SK-N-SH (cell line): Measurements from ENCODE around the gene NCF2. TPM values are rescaled to one million over a fixed set of nuclear protein-coding genes. Genes with fewer than 3 reads are reported as not detected.

Source experiments
- CTCF ChIA-PET: fragments of 300-600, 350-600 bp; formaldehyde crosslinking; extraction: SDS; loops from one replicate; lab custom pipeline; 2021; lab: Yijun Ruan, JAX
- POLR2A ChIA-PET: fragments of 350-600 bp; sonication (Branson Sonifier 250); formaldehyde crosslinking; extraction: SDS; loops from one replicate; lab custom pipeline; 2020; ENCODE audit warnings: antibody characterized with exemption, inconsistent platforms; lab: Yijun Ruan, JAX
- DNase-seq: peaks from one replicate; pipeline ENCODE4 v3.0.0; 2012
- H2AFZ ChIP-seq: fragments of 200-600 bp; sonication (generic); 2 replicates; pipeline ENCODE4 v1.8.1; 2016; ENCODE audit warnings: antibody characterized with exemption, mild to moderate bottlenecking, low read depth
- H3F3A ChIP-seq: fragments of 200-600 bp; sonication (generic); replicated peaks from 2 replicates; pipeline ENCODE3; 2016; ENCODE audit warnings: antibody characterized with exemption, mild to moderate bottlenecking; ENCODE audit not compliant: insufficient read depth
- H3K27ac ChIP-seq, 2 experiments: fragments of 200-500 bp in 1 of 2; fragments of 200-600 bp in 1 of 2; sonication (Bioruptor generic) in 1 of 2; sonication (generic), shearing (Covaris generic) in 1 of 2; 2 replicates each; pipeline versions ENCODE4 v1.5.1 to v1.6.1; 2014 to 2016; ENCODE audit warnings: low read depth in 2 of 2, inconsistent platforms in 1 of 2, low read length in 1 of 2, mild to moderate bottlenecking in 1 of 2, mixed read lengths in 1 of 2
- H3K27me3 ChIP-seq: fragments of 200-600 bp; sonication (generic), shearing (Covaris generic); 2 replicates; pipeline ENCODE4 v1.6.1; 2016; ENCODE audit warnings: mixed run types; ENCODE audit not compliant: insufficient read depth
- H3K36me3 ChIP-seq, 2 experiments: fragments of 200-500 bp in 1 of 2; fragments of 200-600 bp in 1 of 2; sonication (Bioruptor generic) in 1 of 2; sonication (generic) in 1 of 2; replicated peaks in 1 of 2; 2 replicates each; pipeline versions ENCODE3 to v1.5.1; 2014 to 2016; ENCODE audit warnings: low read length in 1 of 2, mild to moderate bottlenecking in 1 of 2; ENCODE audit not compliant: insufficient read depth in 2 of 2, control insufficient read depth in 1 of 2
- H3K4me1 ChIP-seq, 2 experiments: fragments of 200-500 bp in 1 of 2; fragments of 200-600 bp in 1 of 2; sonication (Bioruptor generic) in 1 of 2; sonication (generic), shearing (Covaris generic) in 1 of 2; 2 replicates each; pipeline versions ENCODE4 v1.5.1 to v1.6.1; 2014 to 2016; ENCODE audit warnings: low read depth in 1 of 2, low read length in 1 of 2, mixed run types in 1 of 2; ENCODE audit not compliant: insufficient read depth in 2 of 2, control insufficient read depth in 1 of 2
- H3K4me2 ChIP-seq: fragments of 200-600 bp; sonication (generic), shearing (Covaris generic); 2 replicates; pipeline ENCODE4 v1.6.1; 2017; ENCODE audit warnings: mixed run types
- H3K4me3 ChIP-seq, 2 experiments: fragments of 200-500 bp in 1 of 2; fragments of 200-600 bp in 1 of 2; sonication (Bioruptor generic) in 1 of 2; sonication (generic), shearing (Covaris generic) in 1 of 2; 2 replicates each; pipeline versions ENCODE4 v1.5.1 to v1.8.1; 2014 to 2016; ENCODE audit warnings: low read depth in 2 of 2, inconsistent platforms in 1 of 2, low read length in 1 of 2, mild to moderate bottlenecking in 1 of 2, mixed read lengths in 1 of 2, moderate library complexity in 1 of 2
- H3K79me2 ChIP-seq: fragments of 200-600 bp; sonication (generic); 2 replicates; pipeline ENCODE4 v1.8.1; 2017; ENCODE audit warnings: mild to moderate bottlenecking; ENCODE audit not compliant: insufficient read depth
- H3K9ac ChIP-seq: fragments of 200-600 bp; sonication (generic); 2 replicates; pipeline ENCODE4 v1.6.1; 2017; ENCODE audit warnings: mixed run types
- H3K9me2 ChIP-seq: fragments of 200-600 bp; sonication (generic); 2 replicates; pipeline ENCODE4 v1.6.1; 2017; ENCODE audit warnings: mixed run types
- H3K9me3 ChIP-seq: fragments of 200-600 bp; sonication (generic); 2 replicates; pipeline ENCODE4 v1.6.1; 2017; ENCODE audit warnings: mixed run types, mild to moderate bottlenecking, moderate library complexity
- H4K20me1 ChIP-seq: fragments of 200-600 bp; sonication (generic); 2 replicates; pipeline ENCODE4 v1.6.1; 2017; ENCODE audit warnings: mild to moderate bottlenecking, mixed run types; ENCODE audit not compliant: insufficient read depth
- CHD2 ChIP-seq: fragments of 150-350 bp; IDR thresholded peaks from 2 replicates; pipeline ENCODE4 v1.6.1; 2018; ENCODE audit warnings: low read length; ENCODE audit not compliant: partially characterized antibody
- ELF1 ChIP-seq: IDR thresholded peaks from 2 replicates; pipeline ENCODE4 v1.4.0; 2012
- EP300 ChIP-seq, 2 experiments: IDR thresholded peaks; 2 replicates each; pipeline versions ENCODE4 v1.4.0 to v1.6.1; 2012; ENCODE audit warnings: borderline replicate concordance in 1 of 2, low read depth in 1 of 2, low read length in 1 of 2
- GATA2 ChIP-seq: sonication (generic); formaldehyde crosslinking; IDR thresholded peaks from 2 replicates; pipeline ENCODE4 v1.5.0; 2020; ENCODE audit warnings: mild to moderate bottlenecking, missing genetic modification reagents
- MEF2A ChIP-seq: IDR thresholded peaks from 2 replicates; pipeline ENCODE4 v1.4.0; 2012; ENCODE audit warnings: low read depth, borderline replicate concordance
- NFIC ChIP-seq: IDR thresholded peaks from 2 replicates; pipeline ENCODE4 v1.4.0; 2012; ENCODE audit warnings: borderline replicate concordance
- NRF1 ChIP-seq: IDR thresholded peaks from 2 replicates; pipeline ENCODE4 v1.6.1; 2012; ENCODE audit warnings: low read depth, mild to moderate bottlenecking, low read length
- POLR2AphosphoS5 ChIP-seq: IDR thresholded peaks from 2 replicates; pipeline ENCODE4 v1.6.1; 2012; ENCODE audit warnings: low read depth, low read length
- REST ChIP-seq: IDR thresholded peaks from 2 replicates; pipeline ENCODE4 v1.6.1; 2012; ENCODE audit warnings: mild to moderate bottlenecking, low read depth, low read length, moderate library complexity
- RFX5 ChIP-seq: IDR thresholded peaks from 2 replicates; pipeline ENCODE4 v1.6.1; 2012; ENCODE audit warnings: mild to moderate bottlenecking, improper control_type of control experiment, low read length
- RXRA ChIP-seq: IDR thresholded peaks from 2 replicates; pipeline ENCODE4 v1.4.0; 2012; ENCODE audit warnings: low read depth, mild to moderate bottlenecking, borderline replicate concordance
- SIN3A ChIP-seq: IDR thresholded peaks from 2 replicates; pipeline ENCODE4 v1.6.1; 2012; ENCODE audit warnings: low read depth, mild to moderate bottlenecking, low read length, moderate library complexity, borderline replicate concordance
- SMC3 ChIP-seq: IDR thresholded peaks from 2 replicates; pipeline ENCODE4 v1.6.1; 2012; ENCODE audit warnings: low read depth, low read length, improper control_type of control experiment
- TCF12 ChIP-seq: IDR thresholded peaks from 2 replicates; pipeline ENCODE4 v1.4.0; 2012
- TEAD4 ChIP-seq: IDR thresholded peaks from 2 replicates; pipeline ENCODE4 v1.4.0; 2012; ENCODE audit warnings: mild to moderate bottlenecking, borderline replicate concordance; ENCODE audit not compliant: insufficient read depth
- WGBS: methylation state at CpG from one replicate; pipeline ENCODE4 v1.1.6; 2017; ENCODE audit warnings: low lambda C conversion rate; 5-methylcytosine and 5-hydroxymethylcytosine counted together
- polyA plus RNA-seq, 3 experiments: library from polyadenylated mRNA; depleted of rRNA; stranded (reverse); fragments of >200 nt; gene quantifications; 2 replicates each; pipeline ENCODE4 v1.2.3, GENCODE V29; 2012
- TF ChIP-seq, protein P1 (sequence below): IDR thresholded peaks from 2 replicates; pipeline ENCODE4; 2012
- TF ChIP-seq, protein P2 (sequence below): IDR thresholded peaks from 2 replicates; pipeline ENCODE4 v1.4.0; 2012; ENCODE audit warnings: low read depth, borderline replicate concordance
- TF ChIP-seq, protein P3 (sequence below): fragments of 200-600 bp; sonication (generic); IDR thresholded peaks from 2 replicates; pipeline ENCODE4 v1.6.1; 2017; ENCODE audit warnings: antibody characterized with exemption, mild to moderate bottlenecking, moderate library complexity

NCF2 gene
- polyA plus RNA-seq, 1 of the 3 experiments (the other 2 are of a cell fraction) = 2.0 TPM

GRCh38 chr1:183584147-183584546 lies 6.1 kb downstream of the NCF2 start:
- 62% methylated on average over 5 of the region's 5 CpGs for WGBS
- DNase-seq = no peak
- TF ChIP-seq POLR2AphosphoS5 (no peak), REST (no peak), ELF1 (no peak), SIN3A (no peak), TEAD4 (no peak), RFX5 (no peak), GATA2 (no peak)
- TF ChIP-seq, protein P1, sequence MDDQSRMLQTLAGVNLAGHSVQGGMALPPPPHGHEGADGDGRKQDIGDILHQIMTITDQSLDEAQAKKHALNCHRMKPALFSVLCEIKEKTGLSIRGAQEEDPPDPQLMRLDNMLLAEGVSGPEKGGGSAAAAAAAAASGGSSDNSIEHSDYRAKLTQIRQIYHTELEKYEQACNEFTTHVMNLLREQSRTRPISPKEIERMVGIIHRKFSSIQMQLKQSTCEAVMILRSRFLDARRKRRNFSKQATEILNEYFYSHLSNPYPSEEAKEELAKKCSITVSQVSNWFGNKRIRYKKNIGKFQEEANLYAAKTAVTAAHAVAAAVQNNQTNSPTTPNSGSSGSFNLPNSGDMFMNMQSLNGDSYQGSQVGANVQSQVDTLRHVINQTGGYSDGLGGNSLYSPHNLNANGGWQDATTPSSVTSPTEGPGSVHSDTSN = no peak
- POLR2A ChIA-PET = no interaction called here
- no peak overlapping the region for H3K27ac ChIP-seq
- H3K4me3 ChIP-seq = no peak overlapping the region
- H3K36me3 ChIP-seq = no peaks in the 10 kb centered on the region
- no peak overlapping the region for H3K9ac ChIP-seq
- H3K27me3 ChIP-seq = no peaks in the 10 kb centered on the region
- no peak overlapping the region for H2AFZ ChIP-seq
- H3F3A ChIP-seq = no peaks in the 10 kb centered on the region
- H3K9me2 ChIP-seq = no peaks in the 10 kb centered on the region
- CTCF ChIA-PET = no interaction called here
- H3K9me3 ChIP-seq = no peaks in the 10 kb centered on the region
- H4K20me1 ChIP-seq = no peaks in the 10 kb centered on the region
- no peaks in the 10 kb centered on the region for H3K4me1 ChIP-seq
- no peak overlapping the region for H3K4me2 ChIP-seq
- no peaks in the 10 kb centered on the region for H3K79me2 ChIP-seq

- no peaks in the 10 kb centered on the region for H3K36me3 ChIP-seq
- H3F3A ChIP-seq = no peaks in the 10 kb centered on the region
- no peak for DNase-seq
- H3K9me3 ChIP-seq = no peaks in the 10 kb centered on the region
- H2AFZ ChIP-seq = no peak overlapping the region
- WGBS = 82% methylated on average over 6 of the region's 6 CpGs
- no peak overlapping the region for H3K9ac ChIP-seq
- H3K79me2 ChIP-seq = no peaks in the 10 kb centered on the region
- POLR2A ChIA-PET = no interaction called here
- H3K27me3 ChIP-seq = no peaks in the 10 kb centered on the region
- no peak overlapping the region for H3K27ac ChIP-seq
- no peak overlapping the region for H3K4me2 ChIP-seq
- no peak overlapping the region for H3K4me3 ChIP-seq
- H3K9me2 ChIP-seq = no peaks in the 10 kb centered on the region
- CTCF ChIA-PET = no interaction called here
- no peaks in the 10 kb centered on the region for H3K4me1 ChIP-seq
- H4K20me1 ChIP-seq = no peaks in the 10 kb centered on the region
- TF ChIP-seq, protein P2, sequence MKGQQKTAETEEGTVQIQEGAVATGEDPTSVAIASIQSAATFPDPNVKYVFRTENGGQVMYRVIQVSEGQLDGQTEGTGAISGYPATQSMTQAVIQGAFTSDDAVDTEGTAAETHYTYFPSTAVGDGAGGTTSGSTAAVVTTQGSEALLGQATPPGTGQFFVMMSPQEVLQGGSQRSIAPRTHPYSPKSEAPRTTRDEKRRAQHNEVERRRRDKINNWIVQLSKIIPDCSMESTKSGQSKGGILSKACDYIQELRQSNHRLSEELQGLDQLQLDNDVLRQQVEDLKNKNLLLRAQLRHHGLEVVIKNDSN = no peak
- no peak for TF ChIP-seq NRF1
- TF ChIP-seq TCF12 = no peak
- no peak for TF ChIP-seq EP300 (IDR thresholded peaks at IDR 0.05; ENCODE audit: borderline replicate concordance in 1 of 2, low read depth in 1 of 2, low read length in 1 of 2)
- TF ChIP-seq MEF2A = no peak
- TF ChIP-seq CHD2 = no peak
- TF ChIP-seq SIN3A = no peak
- TF ChIP-seq RXRA = no peak
- no peak for TF ChIP-seq SMC3
- TF ChIP-seq NFIC = no peak
- no peak for TF ChIP-seq REST
- TF ChIP-seq, protein P3, sequence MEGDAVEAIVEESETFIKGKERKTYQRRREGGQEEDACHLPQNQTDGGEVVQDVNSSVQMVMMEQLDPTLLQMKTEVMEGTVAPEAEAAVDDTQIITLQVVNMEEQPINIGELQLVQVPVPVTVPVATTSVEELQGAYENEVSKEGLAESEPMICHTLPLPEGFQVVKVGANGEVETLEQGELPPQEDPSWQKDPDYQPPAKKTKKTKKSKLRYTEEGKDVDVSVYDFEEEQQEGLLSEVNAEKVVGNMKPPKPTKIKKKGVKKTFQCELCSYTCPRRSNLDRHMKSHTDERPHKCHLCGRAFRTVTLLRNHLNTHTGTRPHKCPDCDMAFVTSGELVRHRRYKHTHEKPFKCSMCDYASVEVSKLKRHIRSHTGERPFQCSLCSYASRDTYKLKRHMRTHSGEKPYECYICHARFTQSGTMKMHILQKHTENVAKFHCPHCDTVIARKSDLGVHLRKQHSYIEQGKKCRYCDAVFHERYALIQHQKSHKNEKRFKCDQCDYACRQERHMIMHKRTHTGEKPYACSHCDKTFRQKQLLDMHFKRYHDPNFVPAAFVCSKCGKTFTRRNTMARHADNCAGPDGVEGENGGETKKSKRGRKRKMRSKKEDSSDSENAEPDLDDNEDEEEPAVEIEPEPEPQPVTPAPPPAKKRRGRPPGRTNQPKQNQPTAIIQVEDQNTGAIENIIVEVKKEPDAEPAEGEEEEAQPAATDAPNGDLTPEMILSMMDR = no peak
Measured at GRCh38 chr1:183583466-183583865, 6.8 kb downstream of the NCF2 start.
